Spleen (tissue), 7 donors: ENCODE results near the gene FBXO17.

Source experiments
- CTCF ChIP-seq, 11 experiments: fragments of 200-600 bp in 7 of 11; fragments of 450-650 bp in 4 of 11; sonication (generic) in 4 of 11; IDR thresholded peaks in 8 of 11; conservative IDR thresholded peaks in 3 of 11; 1 replicate in 7 of 11; 2 replicates in 4 of 11; pipeline versions ENCODE4 v1.4.0 to v1.8.0; 2016 to 2021; ENCODE audit warnings: antibody characterized with exemption in 11 of 11, inconsistent platforms in 4 of 11, mild to moderate bottlenecking in 1 of 11
- POLR2A ChIP-seq, 3 donors: fragments of 450-650 bp; IDR thresholded peaks; one replicate each; pipeline ENCODE4 v1.5.1; 2017; ENCODE audit warnings: antibody characterized with exemption in 3 of 3, mild to moderate bottlenecking in 1 of 3
- POLR2AphosphoS5 ChIP-seq, 3 donors: sonication (generic); formaldehyde crosslinking; IDR thresholded peaks; one replicate each; pipeline ENCODE4 v1.5.1; 2017; ENCODE audit warnings: antibody characterized with exemption in 3 of 3
- donor health status: DM: no; HTN: no; CAD: no; lungs with moderate emphysema.
- donor health status: DM: no; HTN: no; CAD: no.
- donor health status: DM: no; HTN: no; CAD: no.

DNA sequence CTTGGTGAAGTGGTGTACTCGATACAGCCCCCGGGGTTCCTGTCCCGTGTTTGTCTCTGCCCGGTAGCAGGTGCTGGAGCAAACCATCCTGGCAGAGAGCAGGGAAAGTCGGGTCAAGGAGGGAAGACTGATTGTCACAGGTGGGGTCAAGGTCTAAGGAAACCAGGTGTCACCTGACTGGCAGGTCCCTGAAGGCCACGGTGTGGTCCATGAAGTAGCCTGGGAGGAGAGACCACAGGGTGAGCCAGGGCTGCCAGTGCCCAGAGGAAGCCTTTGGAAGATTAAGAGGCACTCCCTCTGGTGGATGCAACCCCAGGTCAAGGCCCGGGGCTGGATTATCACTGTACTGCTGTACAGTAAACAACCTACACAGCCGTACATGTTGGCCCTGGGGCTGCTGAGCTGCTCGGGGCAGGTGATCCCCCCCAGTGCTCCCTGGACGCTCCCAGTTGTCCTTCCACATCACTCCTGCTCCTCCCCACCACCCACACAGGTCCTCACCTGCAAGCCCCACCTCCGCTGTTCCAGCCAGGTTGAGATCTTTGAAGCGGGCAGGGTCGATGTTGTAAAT, 57.5 kb downstream of the FBXO17 start:
- TF ChIP-seq POLR2AphosphoS5 (IDR thresholded peaks at IDR 0.05) (no peak), CTCF (IDR thresholded peaks at IDR 0.05 in 8 of 11, conservative IDR thresholded peaks at IDR 0.05 in 3 of 11) (no peak), POLR2A (IDR thresholded peaks at IDR 0.05) (no peak)
